ENCODE data around the gene FAM234B.
"Not testable (repeated sequence)": the region's sequence is repeated elsewhere in the genome, so short reads cannot be mapped to it uniquely, and the experiment has no call there.

Gene FAM234B

DNA sequence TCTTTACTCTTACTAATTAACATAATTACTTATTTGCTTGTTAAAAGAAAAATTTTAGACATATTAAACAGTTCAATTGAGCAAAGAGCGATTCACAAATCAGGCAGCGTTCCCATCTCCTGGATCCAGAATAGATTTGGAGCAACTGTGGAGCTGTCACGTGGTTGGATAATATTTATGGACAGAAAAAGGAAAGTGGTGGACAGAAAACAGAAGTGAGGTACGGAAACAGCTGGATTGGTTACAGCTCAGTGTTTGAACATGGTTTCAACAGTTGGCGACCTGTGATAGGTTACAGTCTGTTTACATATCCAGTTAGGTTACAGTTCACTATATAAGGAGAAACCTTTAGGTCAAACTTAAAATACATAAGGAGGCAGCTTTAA is 19.7 kb upstream of the FAM234B start:
- no peak for DNase-seq

DNA sequence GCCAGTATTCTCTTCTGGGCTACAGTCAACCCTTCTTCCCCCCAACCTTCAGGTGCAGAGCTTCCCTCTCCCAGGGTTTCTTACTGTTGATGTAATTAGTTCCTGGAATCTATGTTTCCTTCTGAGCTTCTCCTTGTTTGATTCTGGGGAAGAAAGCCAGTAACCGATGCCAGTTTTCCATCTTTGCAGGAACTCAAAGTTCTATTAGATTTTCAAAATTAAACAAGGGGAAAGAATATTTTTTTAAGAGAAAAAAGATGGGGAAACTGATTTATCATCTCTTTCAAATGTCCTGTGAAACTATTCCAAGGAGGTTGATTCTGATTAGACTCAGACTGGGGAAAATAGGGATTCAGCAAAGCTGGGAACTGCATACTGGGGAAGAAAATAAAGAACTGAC is 17.9 kb upstream of the FAM234B start:
- no peak for DNase-seq

DNA sequence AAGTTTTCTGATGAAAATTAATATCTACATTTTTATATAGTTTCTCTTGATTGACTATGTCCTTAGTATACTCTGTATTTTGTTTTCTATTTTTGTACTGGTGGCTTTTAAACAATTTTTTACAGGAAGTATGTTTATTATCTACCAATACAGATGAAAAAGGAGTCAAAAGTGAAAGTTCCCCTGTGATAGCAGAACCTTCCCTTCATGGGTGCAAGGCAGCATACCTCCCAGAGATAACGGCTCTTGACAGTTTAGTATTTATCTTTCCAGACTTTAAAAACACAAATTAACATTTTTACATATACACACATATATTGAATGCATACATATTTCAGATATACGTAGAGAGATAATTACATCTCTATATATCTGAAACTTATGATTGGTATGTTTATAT is 17.1 kb upstream of the FAM234B start:
- no peak for DNase-seq

DNA sequence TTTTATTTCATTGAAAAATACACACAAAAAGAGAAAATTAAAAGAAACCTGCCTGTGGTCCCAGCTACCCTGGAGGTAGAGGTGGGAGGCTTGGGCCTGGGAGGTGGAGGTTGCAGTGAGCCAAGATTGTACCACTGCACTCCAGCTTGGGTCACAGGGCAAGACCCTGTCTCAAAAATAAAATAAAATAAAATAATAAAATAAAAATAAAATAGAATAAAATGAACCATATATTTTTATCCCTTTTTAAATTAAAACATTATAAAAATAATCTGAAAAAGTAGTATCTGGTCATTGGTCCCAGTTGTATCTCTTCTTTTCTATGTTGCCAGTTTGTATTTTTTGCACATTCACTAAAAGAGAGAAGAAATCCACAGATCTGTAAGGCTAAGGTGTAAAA is 16.7 kb upstream of the FAM234B start:
- no peak for DNase-seq

DNA sequence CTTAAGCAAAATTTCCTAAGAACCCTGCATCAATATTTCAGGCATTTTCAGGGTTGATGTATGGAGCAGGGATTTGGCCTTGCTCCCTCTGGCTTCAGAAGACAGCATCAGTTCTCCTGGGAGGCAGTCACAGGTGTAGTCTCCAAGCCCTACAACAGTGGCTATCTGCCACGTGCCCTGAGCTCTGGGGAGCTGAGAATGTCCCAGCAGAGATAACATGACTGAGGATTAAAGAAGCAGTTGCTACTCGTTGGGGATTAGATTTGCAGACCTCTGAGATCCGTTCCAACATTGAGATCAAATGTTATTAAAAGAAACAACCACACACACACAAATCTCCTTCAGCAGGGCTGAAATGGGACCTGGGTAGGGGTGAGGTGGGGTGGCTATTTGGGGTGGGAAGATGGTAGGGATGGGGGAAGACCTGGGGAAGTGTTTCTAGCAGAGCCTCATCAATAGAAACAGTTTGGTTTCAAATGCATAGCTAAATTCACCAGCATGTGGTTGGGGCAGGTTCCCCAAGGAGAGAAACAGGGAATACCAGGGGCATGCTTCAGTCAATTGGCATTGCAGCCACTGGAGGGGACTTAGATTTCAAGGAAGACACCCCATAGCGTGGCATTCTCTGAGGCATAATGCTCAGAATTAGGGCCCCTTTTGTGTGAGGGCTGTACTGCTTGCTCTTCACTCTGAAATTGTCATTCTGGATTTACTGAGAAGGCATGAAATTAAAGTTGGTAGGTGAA is 15.2 kb upstream of the FAM234B start:
- no peak for DNase-seq

DNA sequence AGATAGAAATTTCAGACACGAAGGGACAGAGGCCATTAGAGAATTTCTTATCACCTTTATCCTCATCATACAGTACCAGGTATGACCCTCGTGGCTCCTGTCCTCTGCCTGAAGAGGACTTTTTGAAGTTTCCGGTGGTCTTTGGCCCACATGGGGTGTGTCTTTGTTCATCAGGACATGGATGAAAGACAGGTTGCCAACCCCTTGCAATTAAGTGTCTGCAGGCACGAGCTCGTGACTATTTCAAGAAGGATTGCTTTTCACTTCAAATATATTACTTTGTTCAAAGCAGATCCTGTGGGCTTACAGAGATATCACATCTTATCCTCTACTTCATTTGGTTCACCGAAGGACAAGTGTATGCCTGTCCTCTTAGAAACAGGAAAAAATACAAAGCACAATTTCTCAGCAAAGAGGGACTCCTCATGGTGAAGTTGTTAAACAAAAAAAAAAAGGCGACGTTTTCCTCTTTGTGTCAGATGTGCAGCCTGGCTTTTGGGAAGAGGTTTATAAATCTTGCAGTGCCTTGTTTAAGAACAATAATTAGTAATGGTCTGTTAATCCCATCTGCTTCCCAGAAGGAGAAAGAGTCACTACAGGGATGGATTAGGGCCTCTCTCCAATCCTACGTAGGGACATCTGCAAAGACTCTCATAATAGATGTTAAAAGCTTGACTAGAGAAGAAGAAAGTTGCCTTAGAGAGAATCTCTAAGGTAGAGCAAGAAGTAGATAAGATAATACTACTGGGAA is 13.5 kb upstream of the FAM234B start:
- no peak for DNase-seq

DNA sequence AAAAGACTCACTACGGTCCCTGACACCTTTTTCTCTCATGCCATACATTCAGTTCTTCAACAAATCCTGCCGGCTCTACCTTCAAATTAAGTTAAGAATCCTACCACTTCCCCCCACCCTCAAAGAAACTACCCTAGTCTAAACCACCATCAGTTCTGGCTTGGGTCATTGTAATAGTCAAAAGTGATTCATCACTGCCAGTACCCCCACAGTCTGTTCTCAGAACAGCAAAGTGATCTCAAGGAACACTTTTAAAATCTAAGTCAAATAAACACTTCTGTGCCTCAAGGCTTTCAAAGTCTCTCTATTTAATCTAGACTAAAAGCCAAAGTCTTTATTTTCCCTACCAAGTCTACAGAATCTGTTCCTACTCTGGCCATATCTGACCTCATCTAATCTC is 12.0 kb upstream of the FAM234B start:
- no peak for DNase-seq

DNA sequence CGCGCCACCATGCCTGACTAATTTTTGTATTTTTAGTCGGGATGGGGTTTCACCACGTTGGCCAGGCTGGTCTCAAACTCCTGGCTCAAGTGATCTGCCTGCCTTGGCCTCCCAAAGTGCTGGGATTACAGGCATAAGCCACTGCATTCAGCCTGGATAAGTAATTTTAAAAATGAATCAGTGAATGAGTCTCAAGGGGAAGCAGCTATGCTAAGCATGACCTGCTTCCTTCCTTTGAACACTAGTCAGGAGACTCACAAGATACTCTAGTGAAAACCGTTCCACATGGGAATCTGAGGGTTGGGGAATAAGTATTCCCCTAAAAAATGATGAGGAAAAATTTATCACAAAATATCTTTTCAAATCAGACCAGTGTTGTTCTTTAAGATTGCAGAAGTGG is 10.7 kb upstream of the FAM234B start:
- no peak for DNase-seq

DNA sequence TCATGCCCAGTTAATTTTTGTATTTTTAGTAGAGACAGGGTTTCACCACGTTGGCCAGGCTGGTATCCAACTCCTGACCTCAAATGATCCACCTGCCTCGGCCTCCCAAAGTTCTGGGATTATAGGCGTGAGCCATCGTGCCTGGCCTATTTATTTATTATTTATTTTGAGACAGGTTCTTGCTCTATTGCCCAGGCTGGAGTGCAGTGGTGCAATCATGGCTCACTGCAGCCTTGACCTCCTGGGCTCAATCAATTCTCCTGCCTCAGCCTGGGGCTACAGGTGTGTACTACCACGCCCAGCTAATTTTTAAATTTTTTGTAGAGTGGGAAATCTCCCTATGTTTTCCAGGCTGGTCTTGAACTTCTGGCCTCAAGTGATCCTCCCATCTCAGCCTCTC is 8.8 kb upstream of the FAM234B start:
- not testable (repeated sequence) for DNase-seq

DNA sequence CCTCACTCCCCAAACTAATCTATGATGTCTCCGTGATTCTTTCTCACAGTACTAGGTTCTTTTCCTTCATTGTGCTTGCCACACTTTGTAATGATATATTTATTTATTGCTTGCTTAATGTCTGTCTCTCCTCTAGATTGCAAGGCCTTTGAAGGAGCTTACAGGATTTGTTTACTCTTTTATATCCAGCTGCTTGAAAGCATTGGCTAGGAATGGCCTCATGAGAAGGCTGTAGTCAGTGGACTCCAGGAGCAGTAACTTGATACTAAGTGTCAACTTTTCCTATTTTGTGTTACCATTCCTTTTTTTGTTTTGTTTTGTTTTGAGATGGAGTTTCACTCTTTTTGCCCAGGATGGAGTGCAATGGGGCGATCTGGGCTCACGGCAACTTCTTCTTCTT is 7.3 kb upstream of the FAM234B start:
- DNase-seq, result no peak

DNA sequence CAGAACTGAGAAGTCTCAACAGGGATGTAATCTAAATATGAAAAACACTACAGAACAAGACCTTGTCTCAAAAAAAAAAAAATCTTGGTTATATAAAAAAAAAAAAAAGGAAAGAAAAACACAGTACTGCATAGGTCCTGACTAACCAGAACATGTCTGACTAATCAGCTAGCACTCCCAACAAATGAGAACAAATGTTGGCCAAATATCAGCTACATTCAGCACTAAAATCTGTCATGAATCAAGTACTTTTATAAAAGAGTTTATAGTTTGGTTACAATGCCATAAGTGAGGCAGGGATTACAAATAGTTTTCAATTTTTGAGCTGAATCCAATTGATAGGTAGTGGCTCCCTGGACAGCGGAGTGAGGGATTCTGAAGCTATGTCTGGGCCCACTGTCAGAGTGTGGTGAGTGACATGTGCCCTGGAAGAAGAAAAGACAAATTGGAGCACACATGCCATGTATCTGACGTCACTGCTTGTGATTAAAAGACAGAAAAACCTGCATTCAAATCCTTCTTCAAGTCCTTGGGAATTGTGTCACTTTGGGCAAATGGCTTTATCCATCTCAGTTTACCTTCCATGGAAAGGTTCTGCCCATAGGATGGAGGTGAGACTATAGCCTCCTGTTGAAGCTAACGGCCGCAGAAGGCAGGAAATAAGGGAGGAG is 5.6 kb upstream of the FAM234B start:
- DNase-seq, result no peak

DNA sequence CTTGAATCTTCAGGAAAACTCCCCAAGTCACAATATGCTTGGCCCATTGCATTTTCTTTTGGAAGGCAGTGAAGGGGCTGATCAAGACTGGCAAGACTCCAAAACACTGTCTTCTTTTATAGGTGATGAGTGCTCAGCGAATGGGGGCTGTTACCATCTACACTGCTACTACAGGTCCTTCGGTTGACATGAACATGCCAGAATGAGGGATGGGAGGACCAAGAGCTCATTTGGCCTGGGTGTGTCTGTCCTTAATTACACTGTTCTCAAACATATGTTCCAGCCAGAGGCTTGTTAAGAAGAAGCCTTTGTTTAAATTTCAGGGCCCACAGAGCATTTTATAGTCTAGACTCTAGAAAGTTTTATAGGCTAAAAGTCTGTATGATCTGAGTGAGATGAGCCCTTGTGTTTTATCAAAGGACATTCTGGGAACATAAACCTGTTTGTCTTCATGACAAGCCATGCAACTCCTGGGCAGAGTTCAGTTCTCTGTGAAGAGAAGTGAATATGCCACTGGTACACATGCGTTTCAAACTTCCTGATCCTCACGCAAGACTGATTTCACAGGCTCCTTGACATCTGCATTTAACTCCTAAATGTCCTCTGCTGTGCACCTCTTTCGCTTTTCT is 4.7 kb upstream of the FAM234B start:
- DNase-seq, result no peak

DNA sequence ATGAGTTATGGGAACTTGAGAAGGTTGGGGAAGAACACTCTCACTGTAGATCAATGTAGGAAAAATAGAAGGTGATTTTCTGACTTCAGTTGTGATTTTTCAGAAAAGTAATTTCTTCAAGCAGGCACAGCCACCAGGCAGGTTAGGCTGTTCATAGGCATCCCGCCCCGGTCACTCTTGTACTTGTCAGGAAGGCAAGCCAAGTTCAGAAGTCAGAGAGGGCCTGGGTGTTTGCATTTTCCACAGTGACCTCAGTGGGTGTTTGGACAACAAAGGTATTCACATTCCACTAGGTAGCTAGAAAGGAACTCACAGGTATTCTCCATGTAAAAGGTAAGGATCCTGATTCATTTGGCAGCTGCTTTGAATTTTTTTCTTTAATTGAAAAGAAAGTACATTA is 3.0 kb upstream of the FAM234B start:
- no peak for DNase-seq

DNA sequence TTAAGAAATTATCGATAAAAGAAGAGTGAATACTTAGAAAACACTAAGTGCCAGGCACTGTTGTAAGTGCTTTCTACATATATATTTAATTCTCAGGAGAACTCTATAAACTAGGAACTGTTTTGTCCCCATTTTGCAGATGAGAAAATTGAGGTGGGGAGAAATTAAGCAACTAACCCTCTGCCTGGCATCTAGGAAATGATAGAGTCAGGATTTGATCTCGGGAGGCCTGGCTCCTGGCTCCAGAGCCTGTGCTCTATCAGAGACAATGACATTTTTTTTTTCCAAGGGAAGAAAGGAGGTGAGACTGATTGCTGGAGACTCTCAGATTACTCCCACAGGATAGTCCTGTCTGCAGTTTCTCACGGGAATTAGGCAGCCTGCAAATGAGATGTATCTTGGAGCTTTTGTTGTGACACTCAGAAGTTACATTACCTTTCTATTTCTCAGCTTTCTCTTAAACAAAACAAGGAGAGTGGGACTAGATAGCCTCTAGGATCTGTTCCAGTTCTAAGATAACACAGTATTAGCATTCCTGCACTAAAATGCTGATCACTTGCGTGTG is 1.4 kb upstream of the FAM234B start:
- no peak for DNase-seq

DNA sequence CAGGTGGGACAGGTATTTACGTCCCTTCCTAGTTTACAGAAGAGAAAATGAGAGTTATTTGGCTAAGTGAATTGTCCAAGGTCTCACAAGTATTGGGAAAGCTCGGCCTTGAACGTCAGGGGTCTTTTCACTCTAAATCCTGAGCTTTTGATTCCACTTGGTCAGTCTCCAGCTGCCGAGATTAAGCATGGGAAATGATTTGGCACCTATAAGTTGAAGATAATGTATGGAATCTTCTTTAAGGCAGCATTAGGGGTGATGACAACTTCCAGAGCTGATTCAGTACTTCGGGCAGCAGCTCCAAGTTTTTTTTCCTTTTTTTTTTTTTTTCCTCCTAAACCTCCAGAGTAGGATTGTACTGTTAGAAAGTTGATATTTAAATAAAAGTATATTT is 722 bp downstream of the FAM234B start:
- no peak for DNase-seq

DNA sequence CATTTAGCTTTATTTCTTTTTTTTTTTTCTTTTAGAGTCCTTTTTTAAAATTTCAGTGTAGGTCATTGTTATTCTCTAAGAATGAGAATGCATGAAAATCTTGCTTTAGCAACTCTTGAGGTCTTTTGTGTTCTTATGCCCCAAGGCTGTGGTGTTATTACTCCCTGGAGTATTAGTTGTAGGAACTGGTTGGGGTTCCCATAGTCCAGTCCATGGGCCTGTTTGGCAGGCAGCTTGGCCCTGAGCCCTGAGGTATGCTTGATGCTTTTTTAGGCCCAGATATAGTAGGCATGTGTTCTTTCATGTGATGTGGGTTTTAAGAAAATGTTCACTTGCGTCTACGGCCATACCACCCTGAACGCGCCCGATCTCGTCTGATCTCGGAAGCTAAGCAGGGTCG is 1.6 kb downstream of the FAM234B start:
- DNase-seq, result no peak

DNA sequence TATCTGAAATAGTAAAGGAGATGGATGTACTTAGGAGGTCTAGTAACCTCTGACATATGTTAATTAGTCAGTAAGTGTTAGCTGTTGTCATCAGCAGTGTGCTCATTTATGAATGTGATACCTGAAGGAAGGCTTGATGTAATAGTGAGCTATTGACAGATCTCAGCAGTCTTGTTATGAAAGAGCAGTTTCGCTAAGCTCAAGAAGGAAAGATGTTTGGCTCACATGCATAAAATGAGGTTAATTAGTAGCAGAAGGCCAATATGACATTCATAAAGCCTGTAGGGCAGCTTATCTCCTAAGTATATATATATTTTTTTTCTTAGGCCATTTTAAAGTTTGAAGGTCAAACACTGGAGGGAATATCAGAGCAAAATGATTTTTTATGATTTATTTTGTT is 2.8 kb downstream of the FAM234B start:
- no peak for DNase-seq

DNA sequence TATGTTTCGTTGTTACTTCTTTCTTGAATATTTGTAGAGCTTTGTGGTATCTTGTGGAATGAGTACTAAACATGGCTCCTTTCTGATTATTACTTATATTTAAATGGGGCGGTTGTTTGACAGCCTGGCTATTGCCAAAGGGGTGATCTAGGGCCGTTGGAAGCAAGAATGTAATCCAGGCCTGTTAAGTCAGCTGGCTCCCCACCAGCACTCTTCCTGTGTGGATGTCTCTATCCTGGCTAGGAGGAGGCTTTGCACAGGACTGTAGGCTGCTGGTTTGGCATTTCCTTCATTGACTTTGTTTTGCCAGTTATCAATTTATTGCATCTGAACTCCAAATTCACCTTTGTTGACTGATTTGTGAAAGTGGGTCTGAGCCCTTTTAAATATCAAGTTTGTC is 5.6 kb downstream of the FAM234B start:
- no peak for DNase-seq

DNA sequence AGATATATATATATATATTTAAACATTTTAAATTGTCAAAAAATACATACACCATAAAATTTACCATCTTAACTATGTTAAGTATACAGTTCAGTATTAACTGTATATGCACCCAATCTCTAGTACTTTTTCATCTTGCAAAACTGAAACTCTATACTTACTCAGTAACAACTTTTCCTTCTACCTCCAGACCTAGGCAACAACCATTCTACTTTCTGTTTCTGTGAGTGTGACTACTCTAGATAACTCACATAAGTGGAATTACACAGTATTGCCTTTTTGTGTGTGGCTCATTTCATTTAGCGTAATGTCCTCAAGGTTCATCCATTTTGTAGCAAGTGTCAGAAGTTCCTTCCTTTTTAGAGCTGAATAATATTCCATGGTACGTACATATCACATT is 8.2 kb downstream of the FAM234B start:
- no peak for DNase-seq

DNA sequence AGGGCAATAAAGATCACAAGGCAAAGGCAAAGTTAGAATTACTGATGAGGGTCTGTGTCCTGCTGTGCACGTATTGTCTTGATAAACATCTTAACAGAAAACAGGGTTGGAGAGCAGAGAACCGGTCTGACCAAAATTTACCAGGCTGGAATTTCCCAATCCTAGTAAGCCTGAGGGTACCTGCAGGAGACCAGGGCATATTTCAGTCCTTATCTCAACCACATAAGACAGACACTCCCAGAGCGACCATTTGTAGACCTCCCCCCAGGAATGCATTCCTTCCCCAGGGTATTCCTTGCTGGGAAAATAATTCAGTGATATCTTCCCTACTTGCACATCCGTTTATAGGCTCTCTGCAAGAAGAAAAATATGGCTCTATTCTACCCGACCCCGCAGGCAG is 9.4 kb downstream of the FAM234B start:
- not testable (repeated sequence) for DNase-seq

DNA sequence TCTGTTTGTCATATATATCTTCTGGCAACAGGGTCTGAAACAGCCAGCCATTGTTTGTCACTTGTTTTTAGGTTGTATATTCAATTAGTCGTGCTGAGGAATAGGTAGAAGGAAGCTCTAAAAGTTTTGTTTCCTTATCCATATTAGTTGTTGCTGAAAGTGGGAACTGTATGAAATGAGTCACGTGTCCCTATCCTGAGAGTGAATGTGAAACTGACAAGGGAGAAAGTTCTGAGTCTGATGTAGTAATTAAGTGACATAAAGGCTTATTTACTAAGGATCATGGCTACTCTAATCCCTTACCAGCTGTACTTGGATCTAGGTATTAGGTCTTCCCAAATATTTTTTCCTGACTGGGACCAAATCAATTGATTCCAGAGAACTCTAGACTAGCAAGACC is 16.4 kb downstream of the FAM234B start:
- DNase-seq, result no peak

DNA sequence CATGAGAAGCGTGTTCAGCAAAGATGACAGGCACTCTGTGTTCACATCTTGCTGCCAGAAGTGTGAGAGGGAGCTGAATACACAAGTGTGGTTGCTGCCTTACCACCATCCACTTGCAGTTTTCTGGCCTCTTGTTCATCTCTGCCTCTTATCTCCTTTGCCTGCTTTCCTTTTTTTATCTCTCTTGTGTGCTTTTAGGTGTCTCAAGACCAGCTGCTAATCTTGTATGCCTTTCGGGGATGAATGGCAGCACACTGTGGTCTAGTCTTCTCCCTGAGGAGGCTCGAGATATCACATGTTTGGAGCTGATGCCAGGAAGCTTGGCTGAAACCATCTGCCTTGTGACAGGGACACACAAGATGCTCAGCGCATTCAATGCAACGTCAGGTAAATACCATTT is 17.2 kb downstream of the FAM234B start:
- DNase-seq, result no peak

DNA sequence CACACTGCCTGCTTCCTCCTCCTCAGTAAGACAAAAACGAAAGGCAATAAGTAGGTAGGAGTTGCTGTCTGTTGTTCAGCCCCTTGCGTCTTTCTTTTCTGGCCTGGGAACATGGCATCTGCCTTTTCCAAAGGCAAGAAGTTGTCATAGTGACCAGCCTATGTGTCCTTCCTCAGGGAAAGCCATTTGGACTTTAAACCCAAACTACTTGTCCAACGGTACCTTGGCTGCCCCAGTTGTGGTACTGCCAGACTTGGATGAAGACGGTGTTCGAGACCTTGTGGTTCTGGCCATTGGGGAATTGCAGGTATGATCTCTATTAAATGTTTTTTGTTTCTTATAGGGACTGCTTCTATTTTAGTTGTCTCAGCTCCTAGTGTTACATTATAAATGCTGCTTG is 18.5 kb downstream of the FAM234B start:
- no peak for DNase-seq

DNA sequence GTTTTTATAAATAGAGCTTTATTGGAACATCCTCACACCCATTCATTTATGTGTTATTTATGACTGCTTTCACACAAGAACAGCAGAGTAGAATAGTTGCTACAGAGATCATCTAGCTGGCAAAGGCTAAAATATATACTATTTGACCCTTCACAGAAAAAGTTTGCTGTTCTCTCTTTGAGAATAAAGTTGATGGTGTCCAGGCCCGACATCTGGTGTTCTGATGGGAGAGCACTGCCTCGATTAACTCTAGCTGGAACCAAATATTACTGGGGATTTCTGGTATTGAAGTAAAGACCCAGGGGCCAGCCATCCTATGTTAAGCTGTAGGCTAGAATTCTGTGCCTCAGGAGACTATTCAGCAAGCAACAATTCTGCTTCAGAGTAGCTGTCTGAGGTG is 21.8 kb downstream of the FAM234B start:
- DNase-seq, result no peak

All from GDM1 (cell line).